ENCODE measurements around the gene TMOD4.

The TMOD4 gene

GRCh38 chr1:151175041-151175741 lies 590 bp downstream of the TMOD4 start:
- DNase-seq, result no peak

GRCh38 chr1:151171190-151171589 lies 4.6 kb downstream of the TMOD4 start:
- no peak for DNase-seq

GRCh38 chr1:151167116-151167515 lies 8.7 kb downstream of the TMOD4 start:
- no peak for DNase-seq

- no peak for DNase-seq
Observed at GRCh38 chr1:151166505-151166956, 9.2 kb downstream of the TMOD4 start.

GRCh38 chr1:151165738-151166504 lies 9.9 kb downstream of the TMOD4 start, which contains the start of the genes LYSMD1 and SCNM1:
Gene LYSMD1, minus strand, starts transcription at chr1:151165902. Its CDS starts 644 bp downstream, at chr1:151165258.
Gene SCNM1, plus strand, starts transcription at chr1:151166144. Its CDS starts 9 bp downstream, at chr1:151166153.
- peak; percentile 53 to 89 for DNase-seq

GRCh38 chr1:151165281-151165737 lies 10.5 kb downstream of the TMOD4 start:
- DNase-seq, result no peak

GRCh38 chr1:151164732-151165280 lies 11.0 kb downstream of the TMOD4 start:
- DNase-seq, result no peak

- DNase-seq, result no peak
Observed at GRCh38 chr1:151159373-151159772, 16.4 kb downstream of the TMOD4 start.

GRCh38 chr1:151158751-151159251 lies 17.0 kb downstream of the TMOD4 start:
- DNase-seq, result no peak

GRCh38 chr1:151158326-151158725 lies 17.5 kb downstream of the TMOD4 start:
- no peak for DNase-seq

- DNase-seq, result no peak
Observed at GRCh38 chr1:151157067-151157531, 18.7 kb downstream of the TMOD4 start.

GRCh38 chr1:151156515-151156819 lies 19.3 kb downstream of the TMOD4 start, which contains the start of gene TNFAIP8L2:
Gene TNFAIP8L2, plus strand, starts transcription at chr1:151156649. Its CDS starts 2,049 bp downstream, at chr1:151158698.
- DNase-seq, result no peak

GRCh38 chr1:151147665-151148064 lies 28.1 kb downstream of the TMOD4 start:
- DNase-seq, result no peak

- DNase-seq, result no peak
Observed at GRCh38 chr1:151147132-151147503, 28.7 kb downstream of the TMOD4 start.

GRCh38 chr1:151146412-151147131 lies 29.2 kb downstream of the TMOD4 start, which contains the start of gene SEMA6C:
Gene SEMA6C, minus strand, starts transcription at chr1:151146631. Its CDS starts 4,010 bp downstream, at chr1:151142621.
- DNase-seq, result peak; percentile 89 to 92

GRCh38 chr1:151146072-151146411 lies 29.7 kb downstream of the TMOD4 start:
- DNase-seq, result no peak

GRCh38 chr1:151145304-151146071 lies 30.3 kb downstream of the TMOD4 start:
- DNase-seq, result no peak

GRCh38 chr1:151144474-151145303 lies 31.1 kb downstream of the TMOD4 start:
- no peak for DNase-seq

GRCh38 chr1:151143986-151144385 lies 31.8 kb downstream of the TMOD4 start:
- DNase-seq, result no peak

GRCh38 chr1:151143057-151143435 lies 32.7 kb downstream of the TMOD4 start:
- no peak for DNase-seq
